HFFc6 (cell line): ENCODE data around the gene TMCO4. TPM values are rescaled to one million over a fixed set of nuclear protein-coding genes. Genes with fewer than 3 reads are reported as not detected.

Experiments used
- DNase-seq: peaks from one replicate; pipeline ENCODE4 v3.0.0-alpha.2; 2018
- H3K27ac Mint-ChIP-seq: 2 replicates; pipeline ENCODE4 v1.8.0; 2020; ENCODE audit warnings: mild to moderate bottlenecking, mixed read lengths
- H3K27me3 Mint-ChIP-seq: 2 replicates; pipeline ENCODE4 v1.8.0; 2021; ENCODE audit warnings: mild to moderate bottlenecking, moderate library complexity, mixed read lengths; ENCODE audit not compliant: insufficient read depth
- H3K36me3 Mint-ChIP-seq: 2 replicates; pipeline ENCODE4 v1.8.0; 2021; ENCODE audit warnings: low read depth, mixed read lengths
- H3K4me1 Mint-ChIP-seq: 2 replicates; pipeline ENCODE4 v1.8.0; 2020; ENCODE audit warnings: low read depth, mixed read lengths
- H3K4me3 Mint-ChIP-seq: 2 replicates; pipeline ENCODE4 v1.8.0; 2020; ENCODE audit warnings: mild to moderate bottlenecking, moderate library complexity, mixed read lengths
- H3K9me3 Mint-ChIP-seq: 2 replicates; pipeline ENCODE4 v1.8.0; 2020; ENCODE audit warnings: mild to moderate bottlenecking, mixed read lengths
- CTCF ChIP-seq: fragments of 200-600 bp; sonication (generic); IDR thresholded peaks from 2 replicates; pipeline ENCODE4 v1.5.0; 2021; ENCODE audit warnings: antibody characterized with exemption, mild to moderate bottlenecking
- total RNA-seq, 6 experiments: library from RNA; stranded (reverse); fragmentation: NEBNext Ultra II Directional; extraction: Animal tissue kit (Norgen Biotek cat#: 25700); gene quantifications; 2 replicates in 1 of 6; 3 replicates in 5 of 6; pipeline ENCODE4 v1.2.3, GENCODE V29; 2021

Gene TMCO4
- total RNA-seq, 6 experiments from 2014 or later: 17.4 to 30.6 (median 27.8) TPM

- Mint-ChIP-seq H3K4me3 (no peak overlapping the region), H3K27me3 (peaks cover 2% of the 10 kb centered on the region; the same call in 1 of the 2 replicates), H3K27ac (peak overlapping the region; percentile 6; the same call in 1 of the 2 replicates), H3K4me1 (peaks cover 27% of the 10 kb centered on the region), H3K9me3 (no peaks in the 10 kb centered on the region), H3K36me3 (peaks cover 43% of the 10 kb centered on the region)
- no peak for DNase-seq
- no peak for TF ChIP-seq CTCF
Measured at GRCh38 chr1:19750882-19751276, 48.8 kb downstream of the TMCO4 start.

GRCh38 chr1:19750101-19750881, 49.4 kb downstream of the TMCO4 start:
- Mint-ChIP-seq H3K9me3 (no peaks in the 10 kb centered on the region), H3K4me3 (no peak overlapping the region), H3K27me3 (peaks cover 2% of the 10 kb centered on the region; the same call in 1 of the 2 replicates), H3K27ac (peak overlapping the region; percentile 6; the same call in 1 of the 2 replicates), H3K36me3 (peaks cover 43% of the 10 kb centered on the region), H3K4me1 (peaks cover 21% of the 10 kb centered on the region)
- DNase-seq: peak; percentile 45
- TF ChIP-seq CTCF: no peak

DNA sequence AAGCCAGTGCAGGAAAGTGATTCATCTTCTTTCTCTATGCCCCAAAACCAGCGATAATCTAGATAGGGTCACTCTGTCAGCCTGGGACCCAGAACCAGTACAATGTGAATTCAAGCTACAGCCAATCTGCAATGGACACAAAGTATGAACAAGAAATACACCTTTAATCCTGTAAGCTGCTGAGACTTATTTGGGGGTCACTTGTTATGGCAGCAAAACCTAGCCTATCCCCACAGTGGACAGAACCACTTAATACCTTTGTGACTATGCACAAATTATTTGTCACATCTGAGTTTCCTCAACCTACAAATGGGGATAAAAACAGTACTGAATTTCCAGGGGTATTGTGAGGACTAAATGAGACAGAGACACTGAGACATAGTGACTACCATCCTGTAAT, 50.0 kb downstream of the TMCO4 start:
- TF ChIP-seq CTCF: no peak
- Mint-ChIP-seq H3K27me3 (peaks cover 2% of the 10 kb centered on the region; the same call in 1 of the 2 replicates), H3K4me3 (no peak overlapping the region), H3K36me3 (peaks cover 43% of the 10 kb centered on the region), H3K9me3 (no peaks in the 10 kb centered on the region), H3K4me1 (peaks cover 20% of the 10 kb centered on the region), H3K27ac (no peak overlapping the region)
- DNase-seq: no peak

DNA sequence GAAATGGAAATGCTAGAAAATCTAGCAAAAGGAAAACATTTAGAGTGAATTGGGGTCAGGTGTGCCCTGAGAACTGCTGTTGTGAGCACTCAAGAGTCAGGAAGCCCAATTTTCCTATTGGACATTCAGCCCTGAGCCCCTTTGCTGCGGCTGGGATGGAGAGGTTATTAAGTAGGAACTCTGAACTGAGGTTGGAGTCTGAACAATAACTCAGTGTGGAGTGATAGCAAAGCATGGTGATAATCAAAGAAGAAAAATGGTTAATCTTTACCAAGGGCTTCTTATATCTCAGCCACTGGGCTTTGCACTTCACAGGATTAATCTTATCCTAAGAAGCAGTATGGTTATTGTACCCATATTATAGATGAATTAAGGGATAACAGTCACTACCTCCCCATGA, 52.0 kb downstream of the TMCO4 start:
- Mint-ChIP-seq H3K9me3 (no peaks in the 10 kb centered on the region), H3K27me3 (peaks cover 2% of the 10 kb centered on the region; the same call in 1 of the 2 replicates), H3K4me3 (no peak overlapping the region), H3K36me3 (peaks cover 53% of the 10 kb centered on the region), H3K27ac (no peak overlapping the region), H3K4me1 (peaks cover 25% of the 10 kb centered on the region)
- no peak for TF ChIP-seq CTCF
- no peak for DNase-seq

GRCh38 chr1:19744886-19745285, 54.8 kb downstream of the TMCO4 start:
- no peak overlapping the region for H3K27ac Mint-ChIP-seq
- H3K4me3 Mint-ChIP-seq: no peak overlapping the region
- peaks cover 49% of the 10 kb centered on the region for H3K36me3 Mint-ChIP-seq
- H3K4me1 Mint-ChIP-seq: peaks cover 8% of the 10 kb centered on the region
- H3K9me3 Mint-ChIP-seq: no peaks in the 10 kb centered on the region
- DNase-seq: no peak
- H3K27me3 Mint-ChIP-seq: peaks cover 2% of the 10 kb centered on the region; the same call in 1 of the 2 replicates
- TF ChIP-seq CTCF: no peak
